CD4-positive, alpha-beta T cell treated with Interleukin-2 at 100 ng/mL for 4 hours (primary cell): ENCODE results near the gene OR56A5.
"Not testable (repeated sequence)": the region's sequence is repeated elsewhere in the genome, so short reads cannot be mapped to it uniquely, and the experiment has no call there.

Experiments
- DNase-seq: peaks from one replicate; pipeline ENCODE4 v3.0.0-alpha.2; 2020; ENCODE audit warnings: low spot score

Gene OR56A5, protein sequence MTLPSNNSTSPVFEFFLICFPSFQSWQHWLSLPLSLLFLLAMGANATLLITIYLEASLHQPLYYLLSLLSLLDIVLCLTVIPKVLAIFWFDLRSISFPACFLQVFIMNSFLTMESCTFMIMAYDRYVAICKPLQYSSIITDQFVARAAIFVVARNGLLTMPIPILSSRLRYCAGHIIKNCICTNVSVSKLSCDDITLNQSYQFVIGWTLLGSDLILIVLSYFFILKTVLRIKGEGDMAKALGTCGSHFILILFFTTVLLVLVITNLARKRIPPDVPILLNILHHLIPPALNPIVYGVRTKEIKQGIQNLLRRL

DNA sequence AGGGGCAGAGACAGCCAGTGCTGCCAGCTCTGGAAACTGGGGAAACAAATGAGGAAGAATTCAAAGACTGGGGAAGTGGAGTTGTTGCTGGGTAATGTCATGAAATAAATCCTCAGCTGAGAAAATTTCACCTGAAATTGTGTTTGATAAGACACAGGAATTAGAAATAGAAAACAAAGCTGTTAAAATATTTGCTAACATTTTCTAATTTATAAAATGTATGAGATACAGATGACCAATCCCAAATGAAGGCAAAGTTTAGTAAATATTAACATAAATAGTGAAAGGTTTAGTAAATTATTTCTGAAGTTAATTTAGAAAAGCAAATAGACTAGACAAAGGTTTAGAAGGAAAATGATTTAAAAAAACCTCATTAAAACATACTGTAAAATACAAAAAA is at the start of gene OR56A5:
TSS of gene OR56A5 (minus strand) at position 101 of the 400 bp plus-strand sequence. CDS start at position 101, 0 bp downstream.
- DNase-seq = no peak

DNA sequence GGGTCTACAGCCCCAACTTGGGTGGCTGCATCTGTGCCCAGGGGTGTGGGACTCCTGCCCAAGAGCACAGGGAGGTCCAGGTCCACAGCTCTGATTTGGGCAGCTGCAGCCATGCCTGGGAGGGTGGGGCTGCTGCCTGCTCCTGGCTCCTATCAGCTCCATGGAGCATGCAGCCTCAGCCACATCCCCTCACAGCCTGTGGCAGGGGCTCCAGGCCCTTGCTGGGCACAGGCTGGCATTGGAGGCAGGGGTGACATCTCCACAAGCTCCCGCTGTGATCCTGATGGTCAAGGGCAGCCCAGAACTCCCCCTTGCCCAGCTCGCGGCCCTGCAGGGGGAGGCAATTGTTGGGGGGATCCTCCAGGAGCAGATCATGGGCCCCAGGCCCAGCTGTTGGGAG is 44.7 kb upstream of the OR56A5 start:
- DNase-seq = no peak

DNA sequence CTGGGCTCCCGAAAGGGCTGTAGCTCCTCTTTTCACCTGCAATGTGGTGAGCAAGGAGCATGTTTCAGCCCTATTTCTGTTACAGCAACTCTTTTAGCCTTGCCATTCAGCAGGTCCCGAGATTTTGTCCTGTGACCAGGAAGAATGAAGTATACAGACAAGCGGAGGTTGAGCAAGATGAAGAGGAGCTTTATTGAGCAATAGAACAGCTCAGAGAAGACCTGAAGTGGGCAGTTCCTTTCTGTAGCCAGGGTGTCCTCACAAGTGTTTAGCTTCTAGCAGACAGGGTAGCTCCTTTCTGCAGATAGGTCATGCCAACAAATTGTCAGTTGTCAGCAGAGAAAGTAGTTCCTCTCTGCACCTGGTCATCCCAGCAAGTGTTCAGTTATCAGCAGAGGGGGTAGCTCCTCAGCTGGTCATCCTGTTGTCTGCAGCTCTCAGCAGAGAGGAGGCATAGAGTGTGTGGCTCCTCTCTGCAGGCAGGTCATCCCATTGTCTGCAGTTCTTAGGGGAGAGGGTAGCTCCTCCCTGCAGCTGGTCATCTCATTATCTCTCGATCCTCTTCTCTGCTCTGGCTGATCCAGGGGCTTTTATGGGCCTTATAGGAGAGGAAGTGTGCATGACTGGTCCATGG is 43.9 kb upstream of the OR56A5 start:
- DNase-seq = no peak

DNA sequence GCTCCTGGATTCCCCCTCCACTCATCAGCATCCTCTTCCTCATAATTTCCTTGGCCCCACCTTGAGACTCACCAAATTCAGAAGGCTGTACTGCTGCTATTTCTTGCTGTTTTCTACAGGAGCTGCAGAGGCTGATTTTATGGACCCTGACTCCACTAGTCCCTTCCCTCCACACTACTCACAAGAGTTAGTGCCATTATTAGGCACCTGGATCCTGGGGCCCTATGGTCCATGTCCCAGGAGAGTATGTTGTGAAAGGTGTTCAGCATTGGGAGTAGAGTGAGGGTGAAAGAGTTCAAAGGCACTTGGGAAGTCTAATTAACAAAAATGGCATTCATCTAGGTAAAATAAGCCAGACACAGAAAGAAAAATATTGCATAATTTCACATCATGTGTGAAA is 38.6 kb upstream of the OR56A5 start, which contains the start of gene OR56A4:
TSS of gene OR56A4 (minus strand) at position 101 of the 400 bp plus-strand sequence. CDS start 3,954 bp downstream, outside the sequence.
- no peak for DNase-seq

DNA sequence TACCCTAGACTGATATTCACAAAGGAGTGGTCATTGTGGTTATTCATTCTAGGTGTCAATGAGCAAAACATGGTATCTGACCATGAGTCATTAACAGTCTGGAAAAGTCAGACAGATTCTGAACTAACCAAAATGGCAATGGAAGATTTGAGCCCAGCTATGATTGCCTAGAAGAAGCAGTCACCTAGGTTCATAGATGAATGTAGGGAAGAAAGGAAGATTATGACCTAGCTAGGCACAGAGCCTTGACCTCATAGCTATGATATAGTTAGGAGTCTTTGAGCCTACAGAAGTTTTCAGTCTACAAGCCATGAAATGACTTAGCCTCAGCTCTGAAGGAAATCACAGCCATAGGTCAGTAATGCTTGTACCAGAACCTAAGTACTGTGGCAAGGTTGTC is 38.1 kb upstream of the OR56A5 start:
- no peak for DNase-seq

DNA sequence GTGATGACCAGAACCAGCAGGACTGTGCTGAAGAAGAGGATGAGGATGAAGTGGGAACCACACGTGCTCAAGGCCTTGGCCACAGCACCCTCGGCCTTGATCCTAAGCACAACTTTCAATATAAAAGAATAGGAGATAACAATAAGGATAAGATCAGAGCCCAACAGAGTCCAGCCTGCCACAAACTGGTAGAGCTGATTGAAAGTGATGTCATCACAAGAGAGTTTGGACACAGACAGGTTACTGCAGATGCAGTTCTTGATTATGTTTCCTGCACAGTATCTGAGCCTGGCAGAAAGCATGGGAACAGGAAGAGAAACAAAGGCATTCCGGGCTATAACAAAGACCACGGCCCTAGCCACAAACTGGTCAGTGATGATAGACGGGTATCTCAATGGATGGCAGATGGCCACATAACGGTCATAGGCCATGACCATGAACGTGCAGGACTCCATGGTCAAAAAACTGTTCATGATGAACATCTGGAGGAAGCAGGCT is 34.0 kb upstream of the OR56A5 start:
- DNase-seq = no peak

DNA sequence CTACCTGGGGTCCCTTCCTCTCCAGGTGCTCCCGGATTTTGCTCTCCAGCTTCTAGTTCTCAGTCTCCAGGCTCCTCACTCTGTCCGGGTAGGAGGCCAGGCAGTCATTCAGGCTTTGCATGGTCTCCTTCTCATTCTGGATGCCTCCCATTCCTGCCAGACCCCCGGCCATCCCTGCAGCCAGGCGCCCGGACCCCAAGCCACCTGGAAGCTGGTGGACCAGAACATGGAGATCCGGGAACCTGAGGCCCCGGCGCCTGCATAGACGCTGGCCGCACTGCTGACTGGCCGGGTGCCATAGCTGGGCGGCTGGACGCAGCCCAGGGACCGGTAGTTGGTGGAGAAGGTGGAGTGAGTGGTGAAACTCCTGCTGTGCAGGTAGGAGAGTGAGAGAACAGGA is 26.5 kb upstream of the OR56A5 start:
- DNase-seq = no peak

DNA sequence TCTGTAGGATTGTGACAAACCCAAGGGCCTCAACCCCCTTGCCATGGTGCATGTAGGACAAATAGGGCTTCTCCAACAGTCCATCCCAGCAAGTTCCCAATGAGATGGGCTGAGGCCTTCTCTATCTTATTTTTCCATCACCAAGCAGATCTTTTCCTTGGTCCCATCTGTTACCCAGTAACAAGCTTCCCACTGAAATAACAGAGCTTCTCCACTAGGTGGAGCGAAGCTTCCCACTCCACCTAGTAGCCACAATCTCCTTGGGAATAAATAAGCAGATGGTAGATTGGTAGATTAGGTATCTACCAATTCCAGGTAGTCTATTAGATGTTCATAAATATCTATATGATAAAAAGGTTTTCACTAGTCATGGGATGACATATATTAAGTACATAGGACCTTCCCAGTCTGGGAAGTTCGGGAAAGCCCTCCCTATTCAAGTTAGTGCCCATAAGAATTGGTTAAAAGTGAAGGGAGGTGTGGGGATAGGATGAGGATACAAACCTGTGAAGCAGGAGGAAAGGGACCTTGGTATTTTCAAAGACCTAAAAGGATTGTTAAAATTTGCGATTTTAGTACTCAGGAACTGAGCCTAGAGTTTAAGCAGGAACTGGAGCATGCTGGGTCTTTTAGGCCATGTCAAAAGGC is 24.4 kb upstream of the OR56A5 start:
- no peak for DNase-seq

DNA sequence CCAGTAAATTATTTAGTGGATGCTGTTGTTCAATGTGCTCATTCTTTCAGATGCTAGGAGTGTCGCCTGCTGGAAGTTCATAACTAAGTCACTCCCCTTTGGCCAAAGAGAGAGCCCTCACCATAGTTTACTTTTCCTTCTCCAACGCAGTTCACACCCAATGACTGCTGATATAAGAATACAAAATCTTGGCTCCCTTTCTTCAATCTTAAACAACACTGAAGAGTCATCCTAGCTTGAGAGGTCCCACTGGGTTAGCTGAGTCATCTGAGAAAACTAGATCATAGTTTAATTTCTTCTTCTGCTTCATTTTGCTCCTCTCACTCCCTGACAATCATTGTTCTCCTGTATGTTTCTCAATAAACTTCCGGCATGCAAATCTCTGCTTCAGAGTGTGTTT is 23.9 kb upstream of the OR56A5 start:
- DNase-seq = no peak

DNA sequence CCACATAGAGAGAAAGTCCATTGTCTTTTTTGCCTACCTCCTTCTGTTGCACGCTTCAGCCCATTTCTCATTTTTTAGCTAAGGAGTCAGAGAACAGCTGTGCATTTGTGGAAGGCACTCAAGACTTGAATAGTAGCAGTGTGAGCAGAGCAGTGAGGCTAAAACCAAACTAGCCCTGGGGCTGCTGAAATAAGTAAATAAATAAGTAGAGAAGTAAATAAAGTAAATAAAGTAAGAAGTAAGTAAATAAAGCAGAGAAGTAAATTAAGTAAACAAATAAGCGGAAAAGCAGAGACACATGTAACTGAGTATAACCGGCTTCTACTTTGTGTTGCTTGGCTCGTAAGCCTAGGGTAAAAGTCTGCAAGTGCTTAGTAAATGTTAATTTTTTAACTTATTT is 20.9 kb upstream of the OR56A5 start:
- no peak for DNase-seq

DNA sequence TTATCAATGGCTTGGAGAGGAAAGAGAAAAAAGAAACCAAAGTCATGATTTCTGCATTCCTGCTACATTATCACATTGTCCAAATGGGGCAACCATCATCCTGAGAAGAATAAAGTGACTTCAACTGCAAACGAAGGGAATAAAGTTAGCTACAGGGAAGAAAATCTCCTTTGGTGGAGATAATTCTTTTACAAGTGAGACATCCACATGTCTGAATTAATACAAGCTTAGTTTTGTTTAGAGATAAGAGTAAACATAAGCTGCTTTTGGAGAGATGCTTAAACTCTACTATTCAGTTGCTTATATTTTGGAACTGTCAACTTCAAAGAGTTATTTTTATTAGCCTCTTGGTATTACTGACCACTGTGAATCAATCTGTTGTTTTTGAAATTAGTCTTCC is 18.6 kb upstream of the OR56A5 start, which contains the start of gene OR52L1:
TSS of gene OR52L1 (minus strand) at position 101 of the 400 bp plus-strand sequence. CDS start at position 46, 55 bp downstream.
- no peak for DNase-seq

DNA sequence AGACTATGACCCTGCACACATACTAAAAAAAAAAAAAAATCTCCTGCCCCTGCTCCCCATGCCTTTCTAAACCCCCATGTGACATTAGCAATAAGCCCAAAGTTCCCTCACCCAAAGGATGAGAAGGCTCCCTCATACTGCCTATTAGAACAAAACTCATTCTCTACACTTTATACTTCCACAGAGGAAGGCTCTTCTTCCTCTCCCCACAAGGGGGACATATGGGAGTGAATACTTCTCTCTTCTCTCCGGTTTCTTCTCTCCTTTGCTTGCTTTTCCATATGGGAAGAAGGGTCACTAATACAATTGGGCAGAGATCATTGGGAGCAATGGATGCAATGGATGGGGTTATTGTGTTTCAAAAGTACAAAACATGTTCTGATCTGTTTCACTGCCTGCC is 15.1 kb upstream of the OR56A5 start:
- no peak for DNase-seq

DNA sequence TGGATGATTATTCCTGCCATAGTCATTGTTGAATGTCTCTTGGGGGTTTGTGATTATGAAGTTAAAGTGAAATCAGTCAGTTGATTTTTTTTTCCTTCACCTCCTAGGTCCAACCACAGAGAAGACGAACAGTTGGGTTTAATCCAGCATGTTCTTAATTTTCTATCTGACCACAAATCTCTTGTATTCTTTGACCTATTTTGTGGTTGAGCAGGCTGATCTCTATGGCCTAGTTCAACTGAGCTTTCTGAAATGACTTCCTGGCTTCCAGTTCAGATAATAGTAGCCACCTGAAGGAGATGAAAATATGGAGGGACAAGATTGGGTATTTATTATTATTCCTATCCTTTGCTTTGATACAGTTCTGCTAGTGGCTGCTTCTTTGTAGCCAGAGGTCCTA is 5.2 kb upstream of the OR56A5 start:
- no peak for DNase-seq

DNA sequence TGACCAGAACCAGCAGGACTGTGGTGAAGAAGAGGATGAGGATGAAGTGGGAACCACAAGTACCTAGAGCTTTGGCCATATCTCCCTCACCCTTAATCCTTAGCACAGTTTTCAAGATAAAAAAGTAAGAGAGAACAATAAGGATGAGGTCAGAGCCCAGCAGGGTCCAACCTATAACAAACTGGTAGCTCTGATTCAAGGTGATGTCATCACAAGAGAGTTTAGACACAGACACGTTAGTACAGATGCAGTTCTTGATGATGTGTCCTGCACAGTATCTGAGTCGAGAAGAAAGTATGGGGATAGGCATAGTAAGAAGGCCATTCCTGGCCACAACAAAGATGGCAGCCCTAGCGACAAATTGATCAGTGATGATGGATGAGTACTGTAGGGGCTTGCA is 586 bp downstream of the OR56A5 start:
- DNase-seq = no peak

DNA sequence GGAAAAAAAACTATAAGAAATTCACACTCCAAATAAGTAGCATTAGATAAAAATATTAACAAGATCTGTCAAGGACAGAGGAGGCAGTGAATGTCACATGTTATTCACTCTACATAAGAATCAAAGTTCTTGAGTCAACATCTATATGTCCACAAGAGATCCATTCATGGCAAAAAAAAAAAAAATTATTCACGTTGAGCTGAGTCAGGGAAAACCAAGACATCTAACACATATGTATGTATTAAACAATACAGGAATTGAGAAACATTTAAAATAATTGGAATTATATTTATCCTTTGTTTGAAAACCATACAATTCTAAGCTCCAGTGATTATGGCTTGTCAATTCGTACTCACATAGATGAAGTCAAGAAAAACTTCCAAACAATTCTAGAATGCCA is 1.3 kb downstream of the OR56A5 start:
- DNase-seq = no peak

DNA sequence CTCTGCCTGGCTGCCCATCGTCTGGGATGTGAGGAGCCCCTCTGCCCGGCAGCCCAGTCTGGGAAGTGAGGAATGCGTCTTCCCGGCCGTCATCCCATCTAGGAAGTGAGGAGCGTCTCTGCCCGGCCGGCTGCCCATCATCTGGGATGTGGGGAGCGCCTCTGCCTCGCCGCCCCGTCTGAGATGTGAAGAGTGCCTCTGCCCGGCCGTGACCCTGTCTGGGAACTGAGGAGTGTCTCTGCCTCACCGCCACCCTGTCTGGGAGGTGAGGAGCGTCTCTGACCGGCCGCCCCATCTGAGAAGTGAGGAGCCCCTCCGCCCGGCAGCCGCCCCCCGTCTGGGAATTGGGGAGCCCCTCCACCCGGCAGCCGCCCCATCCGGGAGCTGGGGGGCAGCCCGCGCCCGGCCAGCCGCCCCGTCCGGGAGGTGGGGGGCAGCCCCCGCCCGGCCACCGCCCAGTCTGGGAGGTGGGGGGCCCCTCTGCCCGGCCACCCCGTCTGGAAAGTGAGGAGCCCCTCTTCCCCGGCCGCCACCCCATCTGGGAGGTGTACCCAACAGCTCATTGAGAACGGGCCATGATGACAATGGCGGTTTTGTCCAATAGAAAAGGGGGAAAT is 7.5 kb downstream of the OR56A5 start:
- DNase-seq = not testable (repeated sequence)

DNA sequence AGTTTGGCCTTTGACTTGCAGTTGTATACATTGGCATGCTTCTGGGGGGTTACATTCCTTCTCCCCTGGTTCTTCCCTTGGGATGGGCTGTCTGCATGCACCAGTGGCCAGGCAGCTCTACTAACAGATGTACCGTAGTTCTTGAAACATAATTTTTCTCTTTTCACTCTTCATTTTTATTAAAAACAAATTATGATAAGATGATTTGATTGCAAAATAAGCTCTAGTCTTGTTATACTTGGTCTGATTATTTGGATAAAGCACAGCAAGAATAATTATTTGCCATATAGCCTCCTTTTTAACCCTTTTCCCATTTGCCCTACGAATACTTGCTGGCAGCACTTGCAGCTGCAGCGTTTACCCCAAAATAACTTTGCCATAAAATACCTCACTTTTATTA is 12.7 kb downstream of the OR56A5 start:
- DNase-seq = no peak

DNA sequence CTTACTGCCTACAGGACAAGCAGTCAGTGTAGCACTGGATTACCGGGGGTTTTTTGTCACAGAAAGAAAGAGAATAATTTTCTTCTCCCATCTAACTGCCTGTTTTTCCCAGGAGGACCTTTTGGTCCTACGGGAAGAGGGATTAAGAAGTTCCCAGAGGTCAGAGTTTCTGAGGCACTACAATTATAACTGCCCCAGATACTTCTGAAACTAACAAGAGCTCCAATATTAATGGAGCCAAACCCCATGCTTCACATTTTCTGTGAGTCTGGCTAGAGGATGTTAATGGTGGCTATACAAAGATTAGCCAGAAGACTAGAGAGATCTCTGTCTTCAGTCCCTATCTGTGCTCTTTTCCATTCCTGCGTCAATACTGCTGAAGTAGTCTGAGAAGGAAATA is 26.3 kb downstream of the OR56A5 start, which contains the start of gene OR56A3:
TSS of gene OR56A3 (plus strand) at position 301 of the 400 bp plus-strand sequence. CDS start 5,096 bp downstream, outside the sequence.
- no peak for DNase-seq

DNA sequence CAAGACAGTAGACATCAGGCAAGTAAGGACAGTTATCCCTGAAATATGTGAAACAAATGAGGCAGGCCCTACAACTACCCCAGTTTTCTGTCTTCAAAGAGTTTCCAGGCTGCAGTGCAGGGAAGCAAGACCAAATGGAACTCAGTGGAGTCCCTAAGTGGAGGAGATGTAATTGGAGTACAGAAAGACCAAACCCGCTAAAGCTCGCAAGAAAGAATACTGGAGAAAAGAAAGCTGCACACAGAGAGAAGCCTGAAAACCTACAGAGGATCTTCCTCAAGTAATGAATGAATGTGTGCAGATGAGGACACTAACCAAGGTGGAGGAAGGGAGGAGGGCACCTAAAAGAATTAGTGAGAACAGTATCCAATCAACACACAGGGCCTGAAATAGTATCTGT is 27.5 kb downstream of the OR56A5 start:
- no peak for DNase-seq

DNA sequence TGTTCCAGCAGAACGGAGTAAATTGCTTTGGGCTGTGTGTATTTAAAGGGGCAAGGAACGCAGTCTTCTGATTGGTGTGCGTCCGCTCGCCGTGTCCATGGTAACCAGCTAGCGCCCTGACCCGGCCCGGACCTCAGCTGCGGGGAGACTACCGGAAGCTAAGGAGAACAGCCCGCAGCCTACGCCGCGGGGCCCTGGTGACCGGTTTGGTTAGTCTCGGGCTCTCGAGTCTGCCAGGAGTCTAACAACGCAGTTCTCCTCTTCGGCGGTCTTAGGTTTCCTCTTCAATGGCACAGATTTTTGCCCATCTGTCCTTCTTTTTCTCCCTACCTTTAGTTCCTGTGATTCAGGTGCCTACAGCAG is 29.7 kb downstream of the OR56A5 start:
- no peak for DNase-seq

DNA sequence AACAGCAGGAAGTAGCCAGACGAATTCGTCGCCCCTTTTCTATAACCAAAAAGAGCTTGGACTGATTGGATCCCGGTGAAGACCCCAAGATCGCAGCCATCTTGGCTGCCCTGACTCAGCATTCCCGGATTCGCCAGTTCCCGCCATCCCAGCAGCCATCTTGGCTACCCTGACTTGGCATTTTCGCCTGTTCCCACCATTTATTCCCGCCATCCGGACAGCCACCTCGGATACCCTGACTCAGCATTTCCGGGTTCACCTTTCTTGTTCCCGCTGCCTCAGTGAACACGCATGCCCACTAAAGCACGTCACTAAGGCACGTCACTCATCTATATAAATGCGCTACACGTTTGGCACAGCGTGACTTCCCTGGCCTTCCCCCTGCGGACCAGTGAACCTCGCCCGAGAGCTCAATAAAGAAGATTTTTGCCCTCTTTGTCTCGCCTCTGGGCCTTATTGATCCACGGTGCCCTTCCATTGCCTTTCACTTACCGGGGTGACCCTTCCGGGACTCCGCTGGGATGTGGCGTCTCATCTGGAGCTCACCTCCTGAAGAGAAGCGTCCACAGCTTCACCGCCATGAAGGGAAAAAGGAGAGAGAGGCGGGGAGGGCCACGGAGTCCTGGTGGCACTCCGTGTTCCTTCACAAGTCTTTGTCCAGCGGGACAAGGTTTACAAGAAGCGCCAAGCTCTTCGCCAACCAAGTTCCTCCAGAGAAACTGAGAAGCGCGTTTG is 30.3 kb downstream of the OR56A5 start:
- no peak for DNase-seq

DNA sequence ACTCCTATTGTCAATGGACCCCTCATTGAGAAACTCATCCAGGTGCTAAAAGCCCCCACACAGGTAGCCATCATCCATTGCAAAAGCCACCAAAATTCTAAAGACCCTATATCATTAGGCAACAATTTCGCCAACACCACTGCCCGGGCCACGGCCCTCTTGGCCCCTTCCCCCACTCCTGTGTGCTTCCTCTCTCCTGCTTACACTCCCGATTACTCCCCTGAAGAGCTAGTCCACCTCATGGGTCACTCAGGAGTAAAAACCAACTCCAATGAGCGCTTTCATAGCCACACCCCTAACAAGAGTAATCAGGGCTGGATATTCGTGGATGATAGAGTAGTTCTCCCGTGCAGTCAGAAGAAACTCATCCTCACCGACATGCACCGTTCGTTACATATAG is 35.2 kb downstream of the OR56A5 start:
- DNase-seq = no peak
